Measurements from ENCODE around the gene CLEC11A. TPM values are rescaled to one million over a fixed set of nuclear protein-coding genes. Genes with fewer than 3 reads are reported as not detected.

CLEC11A gene
- total RNA-seq, 1 donor = 23.5 TPM

Other genes starting within 250 kb of the CLEC11A start
- gene EMC10, start 246.9 kb upstream of the CLEC11A start, total RNA-seq = 47.1 and 56.5 TPM in 2 replicates
- gene GARIN5A, start 246.5 kb upstream of the CLEC11A start, total RNA-seq = 0.29 and 0.36 TPM in 2 replicates
- gene JOSD2, start 212.2 kb upstream of the CLEC11A start, total RNA-seq = 19.4 and 22.8 TPM in 2 replicates
- not detected in 2 replicates for gene ASPDH, start 209.5 kb upstream of the CLEC11A start, total RNA-seq
- gene LRRC4B, start 154.9 kb upstream of the CLEC11A start, total RNA-seq = not detected in 2 replicates
- gene SYT3, start 83.5 kb upstream of the CLEC11A start, total RNA-seq = 0.36 TPM in 1 of 2 replicates, not detected in the other
- gene C19orf81, start 73.9 kb upstream of the CLEC11A start, total RNA-seq = not detected in 2 replicates
- 0.88 and 1.1 TPM in 2 replicates for gene SHANK1, start 3.6 kb upstream of the CLEC11A start, total RNA-seq
- not detected in 2 replicates for gene GPR32, start 47.1 kb downstream of the CLEC11A start, total RNA-seq
- gene ACP4, start 67.1 kb downstream of the CLEC11A start, total RNA-seq = not detected in 2 replicates
- not detected in 2 replicates for gene KLK1, start 100.4 kb downstream of the CLEC11A start, total RNA-seq
- not detected in 2 replicates for gene KLK15, start 110.2 kb downstream of the CLEC11A start, total RNA-seq
- not detected in 2 replicates for gene KLK3, start 131.6 kb downstream of the CLEC11A start, total RNA-seq
- gene KLK2, start 150.1 kb downstream of the CLEC11A start, total RNA-seq = not detected in 2 replicates
- 0.29 TPM in 1 of 2 replicates, not detected in the other for gene KLK4, start 188.0 kb downstream of the CLEC11A start, total RNA-seq
- gene KLK5, start 229.7 kb downstream of the CLEC11A start, total RNA-seq = not detected in 2 replicates
- gene KLK6, start 246.2 kb downstream of the CLEC11A start, total RNA-seq = not detected in 2 replicates